PC-9 (cell line): ENCODE measurements around the gene TMEM89. TPM values are rescaled to one million over a fixed set of nuclear protein-coding genes. Genes with fewer than 3 reads are reported as not detected.
A peak's percentile ranks its signal among the peaks of the same experiment; 100 is the strongest.

Experiments
- BruUV-seq: library from RNA; stranded (reverse); fragments of 400-500 nt; replicated peaks from 2 replicates; lab custom pipeline; 2021; lab: Mats Ljungman, UMichigan
- CTCF ChIA-PET: fragments of 300-600 bp; sonication (Branson Sonifier 250); formaldehyde crosslinking; loops from one replicate; lab custom pipeline; 2022; ENCODE audit warnings: antibody characterized with exemption; lab: Charles Lee
- POLR2A ChIA-PET: fragments of 300-600 bp; sonication (Branson Sonifier 250); formaldehyde crosslinking; loops from one replicate; lab custom pipeline; 2022; ENCODE audit warnings: antibody characterized with exemption; ENCODE audit not compliant: unreplicated experiment; lab: Charles Lee
- DNase-seq, 2 experiments: peaks; one replicate each; pipeline versions ENCODE4 v3.0.0 to v3.0.0-alpha.2; 2015 to 2022; ENCODE audit warnings: mixed read lengths in 1 of 2
- H2AFZ ChIP-seq: fragments of 200-600 bp; sonication (generic); 2 replicates; pipeline ENCODE4 v1.8.1; 2017; ENCODE audit warnings: antibody characterized with exemption
- H3F3A ChIP-seq: fragments of 200-600 bp; sonication (generic); 2 replicates; pipeline ENCODE4 v1.8.1; 2017; ENCODE audit warnings: antibody characterized with exemption, mild to moderate bottlenecking, low read depth; ENCODE audit not compliant: insufficient read depth
- H3K27ac ChIP-seq: fragments of 200-600 bp; sonication (generic); 2 replicates; pipeline ENCODE4 v1.6.1; 2016; ENCODE audit warnings: mixed run types
- H3K27me3 ChIP-seq: fragments of 200-600 bp; sonication (generic); 2 replicates; pipeline ENCODE4 v1.6.1; 2016; ENCODE audit warnings: low read depth, mixed run types; ENCODE audit not compliant: insufficient read depth
- H3K36me3 ChIP-seq: fragments of 200-600 bp; sonication (generic); 2 replicates; pipeline ENCODE4 v1.6.1; 2016; ENCODE audit warnings: low read depth, mixed run types
- H3K4me1 ChIP-seq: fragments of 200-600 bp; sonication (generic); replicated peaks from 2 replicates; pipeline ENCODE4 v1.6.1; 2016; ENCODE audit warnings: mixed run types; ENCODE audit not compliant: insufficient read depth
- H3K4me2 ChIP-seq: fragments of 200-600 bp; sonication (generic); 2 replicates; pipeline ENCODE4 v1.6.1; 2017; ENCODE audit warnings: mixed run types
- H3K4me3 ChIP-seq: fragments of 200-600 bp; sonication (generic); 2 replicates; pipeline ENCODE4 v1.6.1; 2016; ENCODE audit warnings: mixed run types
- H3K79me2 ChIP-seq: fragments of 200-600 bp; sonication (generic); 2 replicates; pipeline ENCODE4 v1.6.1; 2017; ENCODE audit warnings: low read depth, mixed run types
- H3K9me2 ChIP-seq: fragments of 200-600 bp; sonication (generic); 2 replicates; pipeline ENCODE4 v1.8.1; 2017; ENCODE audit warnings: mild to moderate bottlenecking; ENCODE audit not compliant: insufficient read depth
- H3K9me3 ChIP-seq: fragments of 200-600 bp; sonication (generic); 2 replicates; pipeline ENCODE4 v1.8.1; 2016; ENCODE audit warnings: low read depth; ENCODE audit not compliant: insufficient read depth
- H4K20me1 ChIP-seq: fragments of 200-600 bp; sonication (generic); 2 replicates; pipeline ENCODE4 v1.8.1; 2017; ENCODE audit not compliant: insufficient read depth
- EZH2 ChIP-seq: fragments of 200-600 bp; sonication (generic); IDR thresholded peaks from 2 replicates; pipeline ENCODE4 v1.8.0; 2017; ENCODE audit warnings: antibody characterized with exemption, low read depth
- intact Hi-C: fragments of 100-400 bp; cut with micrococcal nuclease; formaldehyde crosslinking; loops from one replicate; pipeline ENCODE4 v1.10.0; 2022; ENCODE audit not compliant: unreplicated experiment
- total RNA-seq: library from RNA; stranded (reverse); gene quantifications from 2 replicates; pipeline ENCODE4 v1.2.3, GENCODE V29; 2021
- TF ChIP-seq, protein P1 (sequence below): fragments of 200-600 bp; sonication (generic); conservative IDR thresholded peaks from 2 replicates; pipeline ENCODE4 v1.6.1; 2017; ENCODE audit warnings: mixed run types, antibody characterized with exemption, mild to moderate bottlenecking, moderate library complexity

Gene TMEM89
- total RNA-seq, 1 experiment from 2014 or later, result not detected

DNA sequence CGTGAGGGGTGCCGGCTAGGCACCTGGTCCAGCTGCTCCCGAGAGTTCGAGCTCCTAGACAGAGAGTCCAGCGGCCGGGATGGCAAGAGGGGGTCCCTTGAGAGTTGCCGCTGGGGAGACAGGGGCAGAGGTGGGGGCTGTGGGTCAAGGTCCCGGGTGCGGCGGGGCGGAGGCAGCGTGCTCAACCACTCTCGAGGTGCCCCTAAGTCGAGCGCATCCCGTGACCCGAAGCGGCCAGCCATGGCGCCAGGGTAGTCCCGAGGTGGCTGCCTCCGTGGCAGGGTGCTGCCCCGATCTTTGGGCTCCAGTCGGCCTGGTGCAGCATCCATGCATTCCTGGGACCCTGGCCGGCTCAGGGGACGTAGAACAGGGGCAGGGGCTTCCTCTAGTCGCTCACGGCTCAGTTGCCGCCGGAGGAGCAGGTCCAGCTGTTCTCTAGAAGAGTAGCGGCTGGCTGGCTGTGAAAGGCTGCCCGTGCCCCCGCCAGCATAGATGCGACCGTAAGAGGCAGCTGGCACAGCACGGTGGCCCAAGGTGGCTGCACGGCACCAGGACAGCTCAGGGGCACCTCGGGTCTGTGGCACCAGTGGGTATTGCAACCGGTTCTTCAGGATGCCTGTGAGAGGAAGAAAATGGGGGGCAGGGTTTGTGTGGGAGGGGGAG lies 18.5 kb upstream of the TMEM89 start:
- intact Hi-C loops, result no loop called here
- no TSS peak for BruUV-seq

DNA sequence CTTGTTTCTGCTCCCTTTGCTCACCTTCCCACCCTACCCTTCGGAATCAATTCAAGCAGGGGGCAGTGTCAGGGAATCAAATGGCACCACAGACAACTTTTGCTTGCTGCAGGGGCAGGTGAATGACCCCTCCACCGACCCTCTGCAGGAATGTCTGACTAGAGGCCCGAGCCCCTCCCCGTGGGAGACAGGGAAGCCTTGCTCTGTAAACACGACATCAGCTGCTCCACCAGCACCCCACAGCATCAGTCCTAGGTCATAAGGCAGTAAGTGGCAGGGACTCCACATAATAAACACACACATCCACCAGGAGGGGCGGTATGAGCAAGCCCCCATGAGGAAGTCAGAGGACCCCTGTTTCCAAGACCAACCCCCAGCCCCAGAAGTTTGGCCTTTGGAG lies 15.7 kb upstream of the TMEM89 start:
- Histone ChIP-seq H3K4me3 (no peak overlapping the region), H3K4me1 (no peaks in the 10 kb centered on the region), H3K79me2 (no peaks in the 10 kb centered on the region), H3K27ac (no peak overlapping the region), H2AFZ (no peak overlapping the region), H3K9me3 (no peaks in the 10 kb centered on the region), H3K9me2 (no peaks in the 10 kb centered on the region), H3K27me3 (no peaks in the 10 kb centered on the region), H3F3A (0 out of 2 replicates have a peak, but pooled peaks cover 6% of the 10 kb centered on the region), H3K4me2 (no peak overlapping the region), H3K36me3 (no peaks in the 10 kb centered on the region), H4K20me1 (0 out of 2 replicates have a peak, but pooled peaks cover 5% of the 10 kb centered on the region)
- BruUV-seq, result no TSS peak
- DNase-seq, result no peak
- ChIA-PET CTCF (no interaction called here), POLR2A (no interaction called here)
- intact Hi-C loops, result no loop called here
- TF ChIP-seq, protein P1, sequence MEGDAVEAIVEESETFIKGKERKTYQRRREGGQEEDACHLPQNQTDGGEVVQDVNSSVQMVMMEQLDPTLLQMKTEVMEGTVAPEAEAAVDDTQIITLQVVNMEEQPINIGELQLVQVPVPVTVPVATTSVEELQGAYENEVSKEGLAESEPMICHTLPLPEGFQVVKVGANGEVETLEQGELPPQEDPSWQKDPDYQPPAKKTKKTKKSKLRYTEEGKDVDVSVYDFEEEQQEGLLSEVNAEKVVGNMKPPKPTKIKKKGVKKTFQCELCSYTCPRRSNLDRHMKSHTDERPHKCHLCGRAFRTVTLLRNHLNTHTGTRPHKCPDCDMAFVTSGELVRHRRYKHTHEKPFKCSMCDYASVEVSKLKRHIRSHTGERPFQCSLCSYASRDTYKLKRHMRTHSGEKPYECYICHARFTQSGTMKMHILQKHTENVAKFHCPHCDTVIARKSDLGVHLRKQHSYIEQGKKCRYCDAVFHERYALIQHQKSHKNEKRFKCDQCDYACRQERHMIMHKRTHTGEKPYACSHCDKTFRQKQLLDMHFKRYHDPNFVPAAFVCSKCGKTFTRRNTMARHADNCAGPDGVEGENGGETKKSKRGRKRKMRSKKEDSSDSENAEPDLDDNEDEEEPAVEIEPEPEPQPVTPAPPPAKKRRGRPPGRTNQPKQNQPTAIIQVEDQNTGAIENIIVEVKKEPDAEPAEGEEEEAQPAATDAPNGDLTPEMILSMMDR, result no peak
- TF ChIP-seq EZH2, result no peak

More for the DNA sequence above, 18.5 kb upstream of the TMEM89 start:
- Histone ChIP-seq H3K27me3 (no peaks in the 10 kb centered on the region), H3K4me1 (no peaks in the 10 kb centered on the region), H3K4me2 (no peak overlapping the region), H3K4me3 (no peak overlapping the region), H3K36me3 (no peaks in the 10 kb centered on the region), H3K9me2 (no peaks in the 10 kb centered on the region), H3K27ac (no peak overlapping the region), H4K20me1 (no peaks in the 10 kb centered on the region), H2AFZ (no peak overlapping the region), H3F3A (no peaks in the 10 kb centered on the region), H3K9me3 (no peaks in the 10 kb centered on the region), H3K79me2 (no peaks in the 10 kb centered on the region)
- no peak for DNase-seq
- no peak for TF ChIP-seq EZH2
- TF ChIP-seq, protein P1, result no peak
- POLR2A ChIA-PET, result no interaction called here
- CTCF ChIA-PET, result no interaction called here

DNA sequence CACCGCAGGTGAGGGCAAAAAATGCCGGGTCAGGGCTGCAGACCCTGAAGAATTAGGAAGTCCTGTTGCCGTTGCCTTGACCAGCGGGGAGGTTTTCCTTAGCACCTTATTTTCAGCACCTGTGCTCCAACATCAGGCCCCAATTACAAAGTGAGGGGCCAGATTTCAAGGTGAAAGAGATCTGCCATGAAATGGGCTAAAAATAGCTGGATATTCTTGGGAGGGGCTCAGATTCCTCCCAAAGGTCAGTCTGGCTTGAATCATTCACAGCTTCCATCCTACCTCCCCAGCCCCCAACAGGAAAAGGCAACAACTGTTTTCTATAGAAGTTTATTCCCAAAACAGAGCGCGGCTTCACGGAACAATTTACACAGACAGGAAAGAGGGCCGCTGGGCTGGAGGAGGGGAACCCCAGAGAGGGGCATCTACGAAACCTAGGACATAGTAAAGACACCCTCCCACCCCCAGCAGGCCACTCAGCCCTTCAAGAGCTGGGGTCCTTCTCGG lies 14.6 kb upstream of the TMEM89 start:
- Histone ChIP-seq H3K79me2 (no peaks in the 10 kb centered on the region), H3K4me1 (no peaks in the 10 kb centered on the region), H3K27ac (no peak overlapping the region), H4K20me1 (0 out of 2 replicates have a peak, but pooled peaks cover 5% of the 10 kb centered on the region), H3K9me2 (no peaks in the 10 kb centered on the region), H2AFZ (no peak overlapping the region), H3F3A (0 out of 2 replicates have a peak, but pooled peaks cover 6% of the 10 kb centered on the region), H3K9me3 (no peaks in the 10 kb centered on the region), H3K4me3 (peak overlapping the region; percentile 89; the same call in 1 of the 2 replicates), H3K4me2 (peak overlapping the region; percentile 89), H3K36me3 (no peaks in the 10 kb centered on the region), H3K27me3 (no peaks in the 10 kb centered on the region)
- CTCF ChIA-PET, result no interaction called here
- POLR2A ChIA-PET, result interaction anchor here (0.5 kb wide), 1 partner anchor 27 kb away, joined by 5 read pairs; no protein-coding TSS in a partner anchor
- no peak for DNase-seq
- intact Hi-C loops, result no loop called here
- no peak for TF ChIP-seq EZH2
- TF ChIP-seq, protein P1, result no peak
- no TSS peak for BruUV-seq
